ENCODE measurements around the gene ADCY6. TPM values are rescaled to one million over a fixed set of nuclear protein-coding genes. Genes with fewer than 3 reads are reported as not detected.

ADCY6 gene
- total RNA-seq, 1 donor from 2014 or later = 17.4 TPM

GRCh38 chr12:48828841-48829575, 40.1 kb upstream of the ADCY6 start:
- Mint-ChIP-seq H3K27me3 (ENCODE audit: unreplicated experiment) (peaks cover 5% of the 10 kb centered on the region), H3K36me3 (ENCODE audit: unreplicated experiment) (peaks cover 4% of the 10 kb centered on the region), H3K9me3 (ENCODE audit: unreplicated experiment) (no peaks in the 10 kb centered on the region), H3K4me1 (ENCODE audit: low read depth, unreplicated experiment) (no peaks in the 10 kb centered on the region), H3K27ac (ENCODE audit: unreplicated experiment) (peak overlapping the region; percentile 28), H3K4me3 (ENCODE audit: unreplicated experiment) (no peak overlapping the region)
- no peak for DNase-seq
- TF ChIP-seq CTCF (IDR thresholded peaks at IDR 0.05; ENCODE audit: partially characterized antibody, unreplicated experiment) = no peak

- Mint-ChIP-seq H3K27ac (ENCODE audit: unreplicated experiment) (no peak overlapping the region), H3K27me3 (ENCODE audit: unreplicated experiment) (peaks cover 5% of the 10 kb centered on the region), H3K4me1 (ENCODE audit: low read depth, unreplicated experiment) (no peaks in the 10 kb centered on the region), H3K36me3 (ENCODE audit: unreplicated experiment) (peaks cover 4% of the 10 kb centered on the region), H3K4me3 (ENCODE audit: unreplicated experiment) (no peak overlapping the region), H3K9me3 (ENCODE audit: unreplicated experiment) (peaks cover 2% of the 10 kb centered on the region)
- no peak for DNase-seq
- no peak for TF ChIP-seq CTCF (IDR thresholded peaks at IDR 0.05; ENCODE audit: partially characterized antibody, unreplicated experiment)
Measured at GRCh38 chr12:48828293-48828692, 39.4 kb upstream of the ADCY6 start.

GRCh38 chr12:48827513-48828096, 38.7 kb upstream of the ADCY6 start:
- no peak overlapping the region for H3K4me3 Mint-ChIP-seq (ENCODE audit: unreplicated experiment)
- H3K27me3 Mint-ChIP-seq (ENCODE audit: unreplicated experiment) = peaks cover 5% of the 10 kb centered on the region
- TF ChIP-seq CTCF (IDR thresholded peaks at IDR 0.05; ENCODE audit: partially characterized antibody, unreplicated experiment) = no peak
- no peak for DNase-seq
- H3K27ac Mint-ChIP-seq (ENCODE audit: unreplicated experiment) = no peak overlapping the region
- no peaks in the 10 kb centered on the region for H3K4me1 Mint-ChIP-seq (ENCODE audit: low read depth, unreplicated experiment)
- H3K36me3 Mint-ChIP-seq (ENCODE audit: unreplicated experiment) = peaks cover 4% of the 10 kb centered on the region
- H3K9me3 Mint-ChIP-seq (ENCODE audit: unreplicated experiment) = peaks cover 2% of the 10 kb centered on the region

- Mint-ChIP-seq H3K36me3 (ENCODE audit: unreplicated experiment) (peaks cover 4% of the 10 kb centered on the region), H3K27ac (ENCODE audit: unreplicated experiment) (no peak overlapping the region), H3K4me1 (ENCODE audit: low read depth, unreplicated experiment) (peaks cover under 1% of the 10 kb centered on the region), H3K27me3 (ENCODE audit: unreplicated experiment) (peaks cover 10% of the 10 kb centered on the region), H3K9me3 (ENCODE audit: unreplicated experiment) (peaks cover 2% of the 10 kb centered on the region), H3K4me3 (ENCODE audit: unreplicated experiment) (no peak overlapping the region)
- no peak for TF ChIP-seq CTCF (IDR thresholded peaks at IDR 0.05; ENCODE audit: partially characterized antibody, unreplicated experiment)
- no peak for DNase-seq
Measured at GRCh38 chr12:48827026-48827425, 38.1 kb upstream of the ADCY6 start.

GRCh38 chr12:48826209-48826855, 37.4 kb upstream of the ADCY6 start:
- Mint-ChIP-seq H3K36me3 (ENCODE audit: unreplicated experiment) (peaks cover 4% of the 10 kb centered on the region), H3K27ac (ENCODE audit: unreplicated experiment) (no peak overlapping the region), H3K4me1 (ENCODE audit: low read depth, unreplicated experiment) (peaks cover 4% of the 10 kb centered on the region), H3K27me3 (ENCODE audit: unreplicated experiment) (peaks cover 11% of the 10 kb centered on the region), H3K9me3 (ENCODE audit: unreplicated experiment) (peaks cover 2% of the 10 kb centered on the region), H3K4me3 (ENCODE audit: unreplicated experiment) (no peak overlapping the region)
- no peak for DNase-seq
- TF ChIP-seq CTCF (IDR thresholded peaks at IDR 0.05; ENCODE audit: partially characterized antibody, unreplicated experiment) = no peak
